SK-N-SH (cell line): ENCODE data around the gene NOL4L. TPM values are rescaled to one million over a fixed set of nuclear protein-coding genes. Genes with fewer than 3 reads are reported as not detected.

Source experiments
- CTCF ChIA-PET: fragments of 300-600, 350-600 bp; formaldehyde crosslinking; extraction: SDS; loops from one replicate; lab custom pipeline; 2021; lab: Yijun Ruan, JAX
- POLR2A ChIA-PET: fragments of 350-600 bp; sonication (Branson Sonifier 250); formaldehyde crosslinking; extraction: SDS; loops from one replicate; lab custom pipeline; 2020; ENCODE audit warnings: antibody characterized with exemption, inconsistent platforms; lab: Yijun Ruan, JAX
- DNase-seq: peaks from one replicate; pipeline ENCODE4 v3.0.0; 2012
- H2AFZ ChIP-seq: fragments of 200-600 bp; sonication (generic); 2 replicates; pipeline ENCODE4 v1.8.1; 2016; ENCODE audit warnings: antibody characterized with exemption, mild to moderate bottlenecking, low read depth
- H3F3A ChIP-seq: fragments of 200-600 bp; sonication (generic); replicated peaks from 2 replicates; pipeline ENCODE3; 2016; ENCODE audit warnings: antibody characterized with exemption, mild to moderate bottlenecking; ENCODE audit not compliant: insufficient read depth
- H3K27ac ChIP-seq, 2 experiments: fragments of 200-500 bp in 1 of 2; fragments of 200-600 bp in 1 of 2; sonication (Bioruptor generic) in 1 of 2; sonication (generic), shearing (Covaris generic) in 1 of 2; 2 replicates each; pipeline versions ENCODE4 v1.5.1 to v1.6.1; 2014 to 2016; ENCODE audit warnings: low read depth in 2 of 2, inconsistent platforms in 1 of 2, low read length in 1 of 2, mild to moderate bottlenecking in 1 of 2, mixed read lengths in 1 of 2
- H3K27me3 ChIP-seq: fragments of 200-600 bp; sonication (generic), shearing (Covaris generic); 2 replicates; pipeline ENCODE4 v1.6.1; 2016; ENCODE audit warnings: mixed run types; ENCODE audit not compliant: insufficient read depth
- H3K36me3 ChIP-seq, 2 experiments: fragments of 200-500 bp in 1 of 2; fragments of 200-600 bp in 1 of 2; sonication (Bioruptor generic) in 1 of 2; sonication (generic) in 1 of 2; replicated peaks in 1 of 2; 2 replicates each; pipeline versions ENCODE3 to v1.5.1; 2014 to 2016; ENCODE audit warnings: low read length in 1 of 2, mild to moderate bottlenecking in 1 of 2; ENCODE audit not compliant: insufficient read depth in 2 of 2, control insufficient read depth in 1 of 2
- H3K4me1 ChIP-seq, 2 experiments: fragments of 200-500 bp in 1 of 2; fragments of 200-600 bp in 1 of 2; sonication (Bioruptor generic) in 1 of 2; sonication (generic), shearing (Covaris generic) in 1 of 2; 2 replicates each; pipeline versions ENCODE4 v1.5.1 to v1.6.1; 2014 to 2016; ENCODE audit warnings: low read depth in 1 of 2, low read length in 1 of 2, mixed run types in 1 of 2; ENCODE audit not compliant: insufficient read depth in 2 of 2, control insufficient read depth in 1 of 2
- H3K4me2 ChIP-seq: fragments of 200-600 bp; sonication (generic), shearing (Covaris generic); 2 replicates; pipeline ENCODE4 v1.6.1; 2017; ENCODE audit warnings: mixed run types
- H3K4me3 ChIP-seq, 2 experiments: fragments of 200-500 bp in 1 of 2; fragments of 200-600 bp in 1 of 2; sonication (Bioruptor generic) in 1 of 2; sonication (generic), shearing (Covaris generic) in 1 of 2; 2 replicates each; pipeline versions ENCODE4 v1.5.1 to v1.8.1; 2014 to 2016; ENCODE audit warnings: low read depth in 2 of 2, inconsistent platforms in 1 of 2, low read length in 1 of 2, mild to moderate bottlenecking in 1 of 2, mixed read lengths in 1 of 2, moderate library complexity in 1 of 2
- H3K79me2 ChIP-seq: fragments of 200-600 bp; sonication (generic); 2 replicates; pipeline ENCODE4 v1.8.1; 2017; ENCODE audit warnings: mild to moderate bottlenecking; ENCODE audit not compliant: insufficient read depth
- H3K9ac ChIP-seq: fragments of 200-600 bp; sonication (generic); 2 replicates; pipeline ENCODE4 v1.6.1; 2017; ENCODE audit warnings: mixed run types
- H3K9me2 ChIP-seq: fragments of 200-600 bp; sonication (generic); 2 replicates; pipeline ENCODE4 v1.6.1; 2017; ENCODE audit warnings: mixed run types
- H3K9me3 ChIP-seq: fragments of 200-600 bp; sonication (generic); 2 replicates; pipeline ENCODE4 v1.6.1; 2017; ENCODE audit warnings: mixed run types, mild to moderate bottlenecking, moderate library complexity
- H4K20me1 ChIP-seq: fragments of 200-600 bp; sonication (generic); 2 replicates; pipeline ENCODE4 v1.6.1; 2017; ENCODE audit warnings: mild to moderate bottlenecking, mixed run types; ENCODE audit not compliant: insufficient read depth
- CHD2 ChIP-seq: fragments of 150-350 bp; IDR thresholded peaks from 2 replicates; pipeline ENCODE4 v1.6.1; 2018; ENCODE audit warnings: low read length; ENCODE audit not compliant: partially characterized antibody
- EP300 ChIP-seq, 2 experiments: IDR thresholded peaks; 2 replicates each; pipeline versions ENCODE4 v1.4.0 to v1.6.1; 2012; ENCODE audit warnings: borderline replicate concordance in 1 of 2, low read depth in 1 of 2, low read length in 1 of 2
- FOSL2 ChIP-seq: IDR thresholded peaks from 2 replicates; pipeline ENCODE4 v1.4.0; 2012; ENCODE audit warnings: low read depth, mild to moderate bottlenecking, moderate library complexity, borderline replicate concordance
- GATA2 ChIP-seq: sonication (generic); formaldehyde crosslinking; IDR thresholded peaks from 2 replicates; pipeline ENCODE4 v1.5.0; 2020; ENCODE audit warnings: mild to moderate bottlenecking, missing genetic modification reagents
- JUND ChIP-seq: IDR thresholded peaks from 2 replicates; pipeline ENCODE4 v1.4.0; 2012
- MEF2A ChIP-seq: IDR thresholded peaks from 2 replicates; pipeline ENCODE4 v1.4.0; 2012; ENCODE audit warnings: low read depth, borderline replicate concordance
- POLR2AphosphoS5 ChIP-seq: IDR thresholded peaks from 2 replicates; pipeline ENCODE4 v1.6.1; 2012; ENCODE audit warnings: low read depth, low read length
- RAD21 ChIP-seq: IDR thresholded peaks from 2 replicates; pipeline ENCODE4 v1.6.1; 2012; ENCODE audit warnings: mild to moderate bottlenecking, low read length
- RFX5 ChIP-seq: IDR thresholded peaks from 2 replicates; pipeline ENCODE4 v1.6.1; 2012; ENCODE audit warnings: mild to moderate bottlenecking, improper control_type of control experiment, low read length
- RXRA ChIP-seq: IDR thresholded peaks from 2 replicates; pipeline ENCODE4 v1.4.0; 2012; ENCODE audit warnings: low read depth, mild to moderate bottlenecking, borderline replicate concordance
- TEAD4 ChIP-seq: IDR thresholded peaks from 2 replicates; pipeline ENCODE4 v1.4.0; 2012; ENCODE audit warnings: mild to moderate bottlenecking, borderline replicate concordance; ENCODE audit not compliant: insufficient read depth
- USF1 ChIP-seq: IDR thresholded peaks from 2 replicates; pipeline ENCODE4 v1.4.0; 2012; ENCODE audit warnings: low read depth, borderline replicate concordance
- YY1 ChIP-seq: IDR thresholded peaks from 2 replicates; pipeline ENCODE4 v1.4.0; 2012; ENCODE audit warnings: low read depth, mild to moderate bottlenecking
- WGBS: methylation state at CpG from one replicate; pipeline ENCODE4 v1.1.6; 2017; ENCODE audit warnings: low lambda C conversion rate; 5-methylcytosine and 5-hydroxymethylcytosine counted together
- polyA plus RNA-seq, 3 experiments: library from polyadenylated mRNA; depleted of rRNA; stranded (reverse); fragments of >200 nt; gene quantifications; 2 replicates each; pipeline ENCODE4 v1.2.3, GENCODE V29; 2012
- TF ChIP-seq, protein P1 (sequence below): fragments of 200-600 bp; sonication (generic); IDR thresholded peaks from 2 replicates; pipeline ENCODE4 v1.6.1; 2017; ENCODE audit warnings: antibody characterized with exemption, mild to moderate bottlenecking, moderate library complexity
- TF ChIP-seq, protein P2 (sequence below): IDR thresholded peaks from 2 replicates; pipeline ENCODE4 v1.4.0; 2012; ENCODE audit warnings: low read depth, borderline replicate concordance

The NOL4L gene
- polyA plus RNA-seq, 1 of the 3 experiments (the other 2 are of a cell fraction) = 14.3 TPM

DNA sequence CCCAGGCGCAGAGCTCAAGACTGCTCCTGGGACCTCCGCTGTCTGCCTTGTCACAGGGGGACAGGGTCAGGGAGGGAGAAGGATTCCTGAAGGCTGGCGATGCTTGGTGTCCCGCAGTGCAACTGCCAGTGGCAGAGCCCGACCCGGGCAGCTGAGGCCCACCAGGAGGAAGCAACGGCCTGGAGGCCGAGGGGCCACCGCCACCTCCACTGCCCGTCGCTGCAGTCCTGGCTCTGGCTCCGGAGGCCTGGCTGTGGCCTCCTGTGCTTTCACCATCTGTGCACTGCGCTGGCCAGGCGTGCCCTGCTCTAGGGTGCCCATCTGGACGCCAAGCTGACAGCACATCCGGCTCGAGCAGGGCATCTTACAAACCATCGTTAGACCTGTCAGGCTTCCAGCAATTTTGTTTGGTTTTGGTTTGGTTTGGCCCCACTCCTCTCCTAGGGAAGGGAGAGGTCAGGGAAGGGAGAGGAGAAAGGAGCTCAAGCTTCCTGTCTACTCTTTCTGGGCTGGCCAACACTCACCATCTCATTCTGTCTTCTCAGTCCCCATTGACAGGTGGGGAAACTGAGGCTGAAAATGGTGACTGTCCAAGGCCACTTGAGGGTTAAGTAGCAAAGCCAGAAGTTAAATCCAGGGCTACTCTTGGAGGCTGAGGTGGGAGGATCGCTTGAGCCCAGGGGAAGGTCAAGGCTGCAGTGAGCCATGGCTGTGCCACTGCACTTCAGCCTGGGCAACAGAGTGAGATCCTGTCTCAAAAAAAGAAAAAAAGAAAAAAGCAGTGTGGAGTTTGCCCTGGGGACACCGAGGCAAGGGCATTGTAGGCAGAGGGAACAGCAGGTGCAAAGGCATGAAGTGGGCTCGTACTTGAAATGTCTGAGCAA, 37.7 kb upstream of the NOL4L start:
- Histone ChIP-seq H3K4me1 (peaks cover 0 to 24% of the 10 kb centered on the region in 2 experiments; a peak in 3 of 4 replicates), H3K27ac (no peak overlapping the region), H3K9ac (no peak overlapping the region), H4K20me1 (no peaks in the 10 kb centered on the region), H3K36me3 (no peaks in the 10 kb centered on the region), H3K27me3 (no peaks in the 10 kb centered on the region), H3K9me3 (no peaks in the 10 kb centered on the region), H3K4me2 (no peak overlapping the region), H3K9me2 (no peaks in the 10 kb centered on the region), H3F3A (no peaks in the 10 kb centered on the region), H3K79me2 (no peaks in the 10 kb centered on the region), H2AFZ (no peak overlapping the region), H3K4me3 (no peak overlapping the region)
- WGBS = 64% methylated on average over 9 of the region's 21 CpGs
- DNase-seq = peak; percentile 65
- POLR2A ChIA-PET = no interaction called here
- TF ChIP-seq, protein P1, sequence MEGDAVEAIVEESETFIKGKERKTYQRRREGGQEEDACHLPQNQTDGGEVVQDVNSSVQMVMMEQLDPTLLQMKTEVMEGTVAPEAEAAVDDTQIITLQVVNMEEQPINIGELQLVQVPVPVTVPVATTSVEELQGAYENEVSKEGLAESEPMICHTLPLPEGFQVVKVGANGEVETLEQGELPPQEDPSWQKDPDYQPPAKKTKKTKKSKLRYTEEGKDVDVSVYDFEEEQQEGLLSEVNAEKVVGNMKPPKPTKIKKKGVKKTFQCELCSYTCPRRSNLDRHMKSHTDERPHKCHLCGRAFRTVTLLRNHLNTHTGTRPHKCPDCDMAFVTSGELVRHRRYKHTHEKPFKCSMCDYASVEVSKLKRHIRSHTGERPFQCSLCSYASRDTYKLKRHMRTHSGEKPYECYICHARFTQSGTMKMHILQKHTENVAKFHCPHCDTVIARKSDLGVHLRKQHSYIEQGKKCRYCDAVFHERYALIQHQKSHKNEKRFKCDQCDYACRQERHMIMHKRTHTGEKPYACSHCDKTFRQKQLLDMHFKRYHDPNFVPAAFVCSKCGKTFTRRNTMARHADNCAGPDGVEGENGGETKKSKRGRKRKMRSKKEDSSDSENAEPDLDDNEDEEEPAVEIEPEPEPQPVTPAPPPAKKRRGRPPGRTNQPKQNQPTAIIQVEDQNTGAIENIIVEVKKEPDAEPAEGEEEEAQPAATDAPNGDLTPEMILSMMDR = no peak
- TF ChIP-seq, protein P2, sequence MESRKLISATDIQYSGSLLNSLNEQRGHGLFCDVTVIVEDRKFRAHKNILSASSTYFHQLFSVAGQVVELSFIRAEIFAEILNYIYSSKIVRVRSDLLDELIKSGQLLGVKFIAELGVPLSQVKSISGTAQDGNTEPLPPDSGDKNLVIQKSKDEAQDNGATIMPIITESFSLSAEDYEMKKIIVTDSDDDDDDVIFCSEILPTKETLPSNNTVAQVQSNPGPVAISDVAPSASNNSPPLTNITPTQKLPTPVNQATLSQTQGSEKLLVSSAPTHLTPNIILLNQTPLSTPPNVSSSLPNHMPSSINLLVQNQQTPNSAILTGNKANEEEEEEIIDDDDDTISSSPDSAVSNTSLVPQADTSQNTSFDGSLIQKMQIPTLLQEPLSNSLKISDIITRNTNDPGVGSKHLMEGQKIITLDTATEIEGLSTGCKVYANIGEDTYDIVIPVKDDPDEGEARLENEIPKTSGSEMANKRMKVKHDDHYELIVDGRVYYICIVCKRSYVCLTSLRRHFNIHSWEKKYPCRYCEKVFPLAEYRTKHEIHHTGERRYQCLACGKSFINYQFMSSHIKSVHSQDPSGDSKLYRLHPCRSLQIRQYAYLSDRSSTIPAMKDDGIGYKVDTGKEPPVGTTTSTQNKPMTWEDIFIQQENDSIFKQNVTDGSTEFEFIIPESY = no peak
- TF ChIP-seq JUND (no peak), FOSL2 (no peak), RXRA (no peak), POLR2AphosphoS5 (no peak), TEAD4 (no peak), MEF2A (no peak), RAD21 (no peak), RFX5 (no peak), CHD2 (no peak), GATA2 (CRISPR knock-in tag) (no peak), YY1 (no peak), EP300 (IDR thresholded peaks at IDR 0.05; ENCODE audit: borderline replicate concordance in 1 of 2, low read depth in 1 of 2, low read length in 1 of 2) (no peak), USF1 (no peak)
- CTCF ChIA-PET = interaction anchor here (0.6 to 0.8 kb wide), 3 partner anchors 19 to 1775 kb away, joined by 3 to 4 read pairs (median 3); no protein-coding TSS in a partner anchor
